Esophagus mucosa (tissue), 1 donor: ENCODE results near the gene MSRB1. TPM values are rescaled to one million over a fixed set of nuclear protein-coding genes. Genes with fewer than 3 reads are reported as not detected.
"Not testable (repeated sequence)": the region's sequence is repeated elsewhere in the genome, so short reads cannot be mapped to it uniquely, and the experiment has no call there.

Experiments used
- ATAC-seq: fragments of 200-7000 bp; cut with Tn5 transposase; one replicate; pipeline ENCODE4 v1.9.1; 2020
- total RNA-seq: library from RNA; stranded (reverse); gene quantifications from one replicate; pipeline ENCODE4 v1.2.4, GENCODE V29; 2023
- donor health status: DM: yes; HTN: yes; CAD: no.

MSRB1 gene
- total RNA-seq, 1 donor from 2014 or later = 44.0 TPM

- peak; percentile 34 for ATAC-seq
These were observed 4.7 kb downstream of the MSRB1 start for GRCh38 chr16:1938316-1938715.

GRCh38 chr16:1936945-1937479 lies 6.0 kb downstream of the MSRB1 start:
- no peak for ATAC-seq

- ATAC-seq = no peak
These were observed 9.8 kb downstream of the MSRB1 start for GRCh38 chr16:1933097-1933661.

GRCh38 chr16:1932050-1933028 lies 10.7 kb downstream of the MSRB1 start:
- ATAC-seq = peak; percentile 11

- ATAC-seq = no peak
These were observed 12.7 kb downstream of the MSRB1 start for GRCh38 chr16:1930338-1930720.

GRCh38 chr16:1929578-1930337 lies 13.2 kb downstream of the MSRB1 start:
- peak; percentile 94 for ATAC-seq

- peak; percentile 12 for ATAC-seq
These were observed 13.9 kb downstream of the MSRB1 start for GRCh38 chr16:1929105-1929504.

- ATAC-seq = no peak
These were observed 16.7 kb downstream of the MSRB1 start for GRCh38 chr16:1926271-1926670.

GRCh38 chr16:1924095-1924494 lies 18.9 kb downstream of the MSRB1 start:
- no peak for ATAC-seq

- peak; percentile 65 for ATAC-seq
These were observed 19.5 kb downstream of the MSRB1 start for GRCh38 chr16:1923299-1924034.

- no peak for ATAC-seq
These were observed 20.6 kb downstream of the MSRB1 start for GRCh38 chr16:1922357-1922756.

- no peak for ATAC-seq
These were observed 22.2 kb downstream of the MSRB1 start for GRCh38 chr16:1920727-1921171.

- ATAC-seq = not testable (repeated sequence)
These were observed 22.9 kb downstream of the MSRB1 start for GRCh38 chr16:1920122-1920521.

GRCh38 chr16:1919327-1919998 lies 23.5 kb downstream of the MSRB1 start:
- ATAC-seq = no peak

GRCh38 chr16:1918351-1919326 lies 24.4 kb downstream of the MSRB1 start, which contains the start of gene HS3ST6:
HS3ST6 (minus strand) TSS chr16:1918415; CDS start chr16:1918323, 92 bp downstream.
- no peak for ATAC-seq

GRCh38 chr16:1917665-1918350 lies 25.2 kb downstream of the MSRB1 start:
- no peak for ATAC-seq

GRCh38 chr16:1917056-1917664 lies 25.8 kb downstream of the MSRB1 start:
- ATAC-seq = no peak

GRCh38 chr16:1916640-1916990 lies 26.4 kb downstream of the MSRB1 start:
- ATAC-seq = no peak
